Mesothelial cell of epicardium (in vitro differentiated cells): ENCODE results near the gene ALDOB. TPM values are rescaled to one million over a fixed set of nuclear protein-coding genes. Genes with fewer than 3 reads are reported as not detected.

Source experiments
- DNase-seq, 2 experiments: peaks; one replicate each; pipeline ENCODE4 v3.0.0; 2021; ENCODE audit warnings: low spot score in 2 of 2; ENCODE audit not compliant: unreplicated experiment in 2 of 2
- H3K27ac Mint-ChIP-seq: 2 replicates; pipeline ENCODE4 v1.8.0; 2021; ENCODE audit warnings: mixed read lengths
- H3K27me3 Mint-ChIP-seq: 2 replicates; pipeline ENCODE4 v1.8.0; 2021; ENCODE audit warnings: low read depth, mixed read lengths
- H3K36me3 Mint-ChIP-seq: 2 replicates; pipeline ENCODE4 v1.8.0; 2021; ENCODE audit warnings: mixed read lengths
- H3K4me1 Mint-ChIP-seq: 2 replicates; pipeline ENCODE4 v1.8.0; 2021; ENCODE audit warnings: mixed read lengths
- H3K4me3 Mint-ChIP-seq: 2 replicates; pipeline ENCODE4 v1.8.0; 2021; ENCODE audit warnings: mild to moderate bottlenecking, moderate library complexity, mixed read lengths
- H3K9me3 Mint-ChIP-seq: 2 replicates; pipeline ENCODE4 v1.8.0; 2021; ENCODE audit warnings: mixed read lengths
- CTCF ChIP-seq: fragments of 200-600 bp; sonication (generic); IDR thresholded peaks from one replicate; pipeline ENCODE4 v1.5.0; 2021; ENCODE audit warnings: antibody characterized with exemption; ENCODE audit not compliant: unreplicated experiment
- total RNA-seq: library from RNA; stranded (reverse); gene quantifications from 3 replicates; pipeline ENCODE4 v1.2.1, GENCODE V29; 2021

The ALDOB gene
- total RNA-seq, 1 donor from 2014 or later = not detected

DNA sequence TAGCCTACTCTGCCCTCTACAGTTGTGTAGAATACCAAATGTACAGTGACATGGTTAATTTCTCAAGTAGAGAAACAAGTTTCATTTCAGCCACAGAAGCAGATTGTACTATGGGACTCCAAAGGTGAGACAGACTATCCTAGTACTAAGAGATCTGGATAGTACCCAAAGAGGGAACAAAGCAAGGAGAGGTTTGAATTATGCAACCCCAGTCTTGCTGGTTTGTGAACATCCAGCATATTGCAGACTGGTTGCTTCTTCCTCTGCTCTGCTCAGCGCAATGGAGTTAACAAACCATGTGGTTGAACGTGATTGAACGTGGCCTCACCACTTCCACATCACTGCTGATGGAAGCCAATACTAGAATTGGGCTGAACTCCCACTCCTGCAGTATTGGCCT, 43.3 kb upstream of the ALDOB start:
- no peak for TF ChIP-seq CTCF
- Mint-ChIP-seq H3K9me3 (no peaks in the 10 kb centered on the region), H3K4me1 (peaks cover 8% of the 10 kb centered on the region), H3K27me3 (peaks cover 13% of the 10 kb centered on the region), H3K36me3 (peaks cover 2% of the 10 kb centered on the region), H3K27ac (no peak overlapping the region), H3K4me3 (no peak overlapping the region)
- DNase-seq = no peak

- TF ChIP-seq CTCF = no peak
- no peak overlapping the region for H3K27ac Mint-ChIP-seq
- no peaks in the 10 kb centered on the region for H3K9me3 Mint-ChIP-seq
- H3K4me1 Mint-ChIP-seq = peaks cover 8% of the 10 kb centered on the region
- no peak overlapping the region for H3K4me3 Mint-ChIP-seq
- no peak for DNase-seq
- peaks cover 9% of the 10 kb centered on the region for H3K27me3 Mint-ChIP-seq
- H3K36me3 Mint-ChIP-seq = peaks cover 2% of the 10 kb centered on the region
These were observed 42.9 kb upstream of the ALDOB start for GRCh38 chr9:101478444-101478843.

DNA sequence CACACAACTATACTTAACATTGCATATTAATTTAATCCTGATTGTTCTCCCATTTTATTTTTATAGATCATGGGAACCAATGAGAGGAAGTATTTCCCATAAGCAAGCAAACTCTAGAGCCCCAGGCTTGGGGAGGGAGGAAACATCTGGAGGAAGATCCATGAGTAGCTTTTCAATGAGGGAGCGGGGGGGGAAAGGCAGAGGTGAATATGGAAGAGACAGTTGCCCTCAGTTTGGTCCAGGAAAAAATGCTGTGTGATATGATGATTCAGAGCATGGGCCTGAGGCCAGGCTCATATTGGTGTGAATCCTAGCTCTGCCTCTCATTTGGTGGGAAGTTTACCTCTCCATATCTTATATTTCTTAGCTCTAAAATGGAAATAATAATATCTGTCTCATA, 42.2 kb upstream of the ALDOB start:
- Mint-ChIP-seq H3K27me3 (peaks cover 4% of the 10 kb centered on the region), H3K4me3 (no peak overlapping the region), H3K9me3 (no peaks in the 10 kb centered on the region), H3K27ac (no peak overlapping the region), H3K4me1 (peaks cover 8% of the 10 kb centered on the region), H3K36me3 (peaks cover 2% of the 10 kb centered on the region)
- no peak for TF ChIP-seq CTCF
- DNase-seq = no peak

GRCh38 chr9:101477214-101477613, 41.6 kb upstream of the ALDOB start:
- DNase-seq = no peak
- Mint-ChIP-seq H3K27ac (no peak overlapping the region), H3K36me3 (peaks cover 2% of the 10 kb centered on the region), H3K27me3 (peaks cover under 1% of the 10 kb centered on the region), H3K4me3 (no peak overlapping the region), H3K9me3 (no peaks in the 10 kb centered on the region), H3K4me1 (peaks cover 8% of the 10 kb centered on the region)
- TF ChIP-seq CTCF = no peak

DNA sequence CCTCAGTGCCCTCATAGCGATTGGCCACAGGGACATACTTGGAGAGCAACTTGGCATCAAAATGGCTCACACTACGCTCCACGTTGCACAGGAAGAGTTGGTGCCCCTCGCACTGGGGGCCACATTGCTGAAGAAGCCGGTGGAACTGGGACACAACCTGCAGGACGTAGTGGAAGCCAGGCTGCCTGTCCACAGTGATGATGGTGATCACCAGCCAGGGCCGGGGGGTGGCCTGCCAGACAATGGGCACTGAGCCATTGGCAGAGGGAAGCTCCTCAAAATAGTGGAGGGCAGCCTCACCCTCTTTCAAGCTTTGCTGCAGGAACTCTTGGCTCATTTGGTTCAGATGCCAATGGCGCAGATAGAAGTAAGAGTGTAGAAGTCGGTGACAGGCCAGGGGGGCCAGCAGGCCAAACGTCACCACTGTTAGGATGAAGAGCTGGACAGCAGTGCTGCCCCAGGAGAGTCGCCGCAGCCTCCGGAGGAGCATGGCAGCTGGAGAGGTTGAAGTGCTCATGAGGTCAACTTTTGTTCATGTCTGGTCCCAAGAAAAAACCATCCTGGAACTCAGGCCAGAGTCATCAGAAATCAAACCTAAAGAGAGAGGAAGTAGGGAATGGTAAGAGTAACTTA, 41.1 kb upstream of the ALDOB start:
- Mint-ChIP-seq H3K4me1 (peaks cover 8% of the 10 kb centered on the region), H3K36me3 (peaks cover 2% of the 10 kb centered on the region), H3K27ac (no peak overlapping the region), H3K4me3 (no peak overlapping the region), H3K9me3 (no peaks in the 10 kb centered on the region), H3K27me3 (peaks cover 4% of the 10 kb centered on the region)
- no peak for DNase-seq
- no peak for TF ChIP-seq CTCF

DNA sequence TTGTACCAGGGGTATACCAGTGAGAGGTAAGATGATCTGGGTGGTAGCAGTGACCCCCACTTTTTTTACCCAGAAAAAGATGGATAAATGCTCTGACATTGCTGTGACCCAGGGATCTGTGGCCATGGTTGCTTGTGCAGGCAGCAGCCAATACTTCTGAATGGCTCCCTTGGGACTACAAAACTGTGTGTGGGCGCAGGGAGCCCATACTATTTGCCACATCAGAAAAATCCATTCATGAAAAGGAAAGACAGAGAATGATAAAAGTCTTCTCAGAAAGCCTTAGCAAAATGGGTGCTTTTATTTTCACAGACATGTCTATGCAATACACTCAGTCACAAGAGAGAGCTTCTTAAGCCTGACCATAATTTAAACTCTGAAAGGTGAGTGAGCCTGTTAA, 37.3 kb upstream of the ALDOB start:
- DNase-seq = no peak
- peaks cover 2% of the 10 kb centered on the region for H3K36me3 Mint-ChIP-seq
- H3K27ac Mint-ChIP-seq = no peak overlapping the region
- H3K27me3 Mint-ChIP-seq = peaks cover 4% of the 10 kb centered on the region
- no peak for TF ChIP-seq CTCF
- no peaks in the 10 kb centered on the region for H3K9me3 Mint-ChIP-seq
- H3K4me3 Mint-ChIP-seq = no peak overlapping the region
- H3K4me1 Mint-ChIP-seq = no peaks in the 10 kb centered on the region
